ENCODE results near the gene INCENP.

Gene INCENP

DNA sequence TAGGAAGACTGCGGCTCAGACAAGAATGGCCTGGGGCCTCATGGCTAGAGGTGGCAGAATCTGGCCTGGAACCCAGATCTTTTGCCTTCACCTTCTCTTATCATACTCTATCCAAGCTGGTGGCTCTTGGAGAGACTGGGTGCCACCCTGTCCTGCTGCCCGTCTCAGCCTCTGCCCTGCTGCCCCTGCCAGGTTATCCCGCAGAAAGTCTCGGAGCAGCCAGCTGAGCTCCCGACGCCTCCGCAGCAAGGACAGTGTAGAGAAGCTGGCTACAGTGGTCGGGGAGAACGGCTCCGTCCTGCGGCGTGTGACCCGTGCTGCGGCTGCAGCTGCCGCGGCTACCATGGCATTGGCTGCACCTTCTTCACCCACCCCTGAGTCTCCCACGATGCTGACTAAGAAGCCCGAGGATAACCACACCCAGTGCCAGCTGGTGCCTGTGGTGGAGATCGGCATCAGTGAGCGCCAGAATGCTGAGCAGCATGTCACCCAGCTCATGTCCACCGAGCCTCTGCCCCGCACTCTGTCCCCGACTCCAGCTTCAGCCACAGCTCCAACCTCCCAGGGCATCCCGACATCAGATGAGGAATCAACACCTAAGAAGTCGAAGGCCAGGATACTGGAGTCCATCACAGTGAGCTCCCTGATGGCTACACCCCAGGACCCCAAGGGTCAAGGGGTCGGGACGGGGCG lies 5.9 kb downstream of the INCENP start:
- Histone ChIP-seq H3K36me3 (peaks cover 18 to 60% (median 38%) of the 10 kb centered on the region in 3 donors), H3K4me3 (no peak overlapping the region), H3K27ac (no peak overlapping the region), H3K4me1 (peaks cover 0 to 12% (median 7%) of the 10 kb centered on the region in 4 donors), H3K9me3 (no peaks in the 10 kb centered on the region), H3K27me3 (no peaks in the 10 kb centered on the region)
- TF ChIP-seq, protein P1, sequence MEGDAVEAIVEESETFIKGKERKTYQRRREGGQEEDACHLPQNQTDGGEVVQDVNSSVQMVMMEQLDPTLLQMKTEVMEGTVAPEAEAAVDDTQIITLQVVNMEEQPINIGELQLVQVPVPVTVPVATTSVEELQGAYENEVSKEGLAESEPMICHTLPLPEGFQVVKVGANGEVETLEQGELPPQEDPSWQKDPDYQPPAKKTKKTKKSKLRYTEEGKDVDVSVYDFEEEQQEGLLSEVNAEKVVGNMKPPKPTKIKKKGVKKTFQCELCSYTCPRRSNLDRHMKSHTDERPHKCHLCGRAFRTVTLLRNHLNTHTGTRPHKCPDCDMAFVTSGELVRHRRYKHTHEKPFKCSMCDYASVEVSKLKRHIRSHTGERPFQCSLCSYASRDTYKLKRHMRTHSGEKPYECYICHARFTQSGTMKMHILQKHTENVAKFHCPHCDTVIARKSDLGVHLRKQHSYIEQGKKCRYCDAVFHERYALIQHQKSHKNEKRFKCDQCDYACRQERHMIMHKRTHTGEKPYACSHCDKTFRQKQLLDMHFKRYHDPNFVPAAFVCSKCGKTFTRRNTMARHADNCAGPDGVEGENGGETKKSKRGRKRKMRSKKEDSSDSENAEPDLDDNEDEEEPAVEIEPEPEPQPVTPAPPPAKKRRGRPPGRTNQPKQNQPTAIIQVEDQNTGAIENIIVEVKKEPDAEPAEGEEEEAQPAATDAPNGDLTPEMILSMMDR (IDR thresholded peaks at IDR 0.05) = no peak
- DNase-seq = peak; percentile 9 to 58
- intact Hi-C loops (cut with DNase I; ENCODE audit: low total_unique reads) = no loop called here

- Histone ChIP-seq H3K36me3 (peaks cover 18 to 60% (median 38%) of the 10 kb centered on the region in 3 donors), H3K4me3 (no peak overlapping the region), H3K4me1 (peaks cover 0 to 4% (median under 1%) of the 10 kb centered on the region in 4 donors), H3K27ac (no peak overlapping the region), H3K27me3 (no peaks in the 10 kb centered on the region), H3K9me3 (no peaks in the 10 kb centered on the region)
- peak; percentile 16 to 53 for DNase-seq
- intact Hi-C loops (cut with DNase I; ENCODE audit: low total_unique reads) = no loop called here
- TF ChIP-seq, protein P1 (IDR thresholded peaks at IDR 0.05) = no peak
These were observed 6.7 kb downstream of the INCENP start for GRCh38 chr11:62130283-62131169.

DNA sequence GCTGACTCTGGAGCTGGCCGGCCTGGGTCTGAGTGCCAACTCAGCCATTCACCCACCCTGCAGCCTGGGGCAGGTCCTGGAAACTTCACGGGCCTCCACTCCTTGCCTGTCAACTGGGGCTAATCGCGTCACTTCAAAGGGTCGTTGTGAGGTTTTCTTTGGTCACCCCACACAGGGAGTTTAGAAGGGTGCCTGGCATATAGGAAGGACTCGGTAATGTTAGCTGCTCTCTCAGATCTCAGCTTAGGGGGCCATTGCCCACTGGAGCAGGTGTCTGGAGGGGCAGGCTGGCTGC lies 7.3 kb downstream of the INCENP start:
- Histone ChIP-seq H3K27ac (no peak overlapping the region), H3K27me3 (no peaks in the 10 kb centered on the region), H3K4me3 (no peak overlapping the region), H3K4me1 (no peaks in the 10 kb centered on the region), H3K36me3 (peaks cover 18 to 60% (median 38%) of the 10 kb centered on the region in 3 donors), H3K9me3 (no peaks in the 10 kb centered on the region)
- DNase-seq = peak in 1 of 2 donors; percentile 5
- intact Hi-C loops (cut with DNase I; ENCODE audit: low total_unique reads) = no loop called here
- TF ChIP-seq, protein P1 (IDR thresholded peaks at IDR 0.05) = no peak

DNA sequence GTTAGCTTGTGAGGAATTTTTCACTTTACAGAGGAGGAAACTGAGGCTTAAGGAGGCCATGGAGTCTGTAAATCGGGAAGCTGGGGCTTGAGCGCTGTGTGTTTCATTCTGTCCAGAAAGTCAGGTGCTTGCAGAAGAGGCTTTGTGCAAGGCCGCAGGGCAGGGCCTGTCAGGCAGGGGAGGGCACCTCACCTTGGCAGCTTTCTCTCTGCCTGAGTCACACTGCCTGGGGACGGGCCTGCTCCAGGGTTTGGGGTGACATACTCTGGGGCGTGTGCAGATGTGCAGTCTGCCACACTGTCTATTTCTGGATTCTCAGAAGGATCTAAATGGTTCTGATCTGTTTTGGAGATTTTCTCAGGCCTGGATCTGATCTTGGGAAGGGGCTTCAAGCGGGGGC lies 8.4 kb downstream of the INCENP start:
- no peaks in the 10 kb centered on the region for H3K9me3 ChIP-seq
- no peak overlapping the region for H3K4me3 ChIP-seq
- peaks cover 18 to 60% (median 38%) of the 10 kb centered on the region in 3 donors for H3K36me3 ChIP-seq
- TF ChIP-seq, protein P1 (IDR thresholded peaks at IDR 0.05) = no peak
- H3K27me3 ChIP-seq = no peaks in the 10 kb centered on the region
- intact Hi-C loops (cut with DNase I; ENCODE audit: low total_unique reads) = no loop called here
- H3K4me1 ChIP-seq = no peaks in the 10 kb centered on the region
- H3K27ac ChIP-seq = no peak overlapping the region
- peak; percentile 7 to 50 for DNase-seq

GRCh38 chr11:62132689-62133293 lies 9.0 kb downstream of the INCENP start:
- peak in 1 of 2 donors; percentile 3 for DNase-seq

More at GRCh38 chr11:62132689-62133293, 9.0 kb downstream of the INCENP start:
- TF ChIP-seq, protein P1 (IDR thresholded peaks at IDR 0.05) = no peak
- H3K4me3 ChIP-seq = no peak overlapping the region
- no peaks in the 10 kb centered on the region for H3K9me3 ChIP-seq
- H3K36me3 ChIP-seq = peaks cover 18 to 62% (median 38%) of the 10 kb centered on the region in 3 donors
- H3K27ac ChIP-seq = no peak overlapping the region
- H3K27me3 ChIP-seq = no peaks in the 10 kb centered on the region
- H3K4me1 ChIP-seq = no peaks in the 10 kb centered on the region
- intact Hi-C loops (cut with DNase I; ENCODE audit: low total_unique reads) = no loop called here
